Measurements from ENCODE around the gene DPYSL3.

The DPYSL3 gene

DNA sequence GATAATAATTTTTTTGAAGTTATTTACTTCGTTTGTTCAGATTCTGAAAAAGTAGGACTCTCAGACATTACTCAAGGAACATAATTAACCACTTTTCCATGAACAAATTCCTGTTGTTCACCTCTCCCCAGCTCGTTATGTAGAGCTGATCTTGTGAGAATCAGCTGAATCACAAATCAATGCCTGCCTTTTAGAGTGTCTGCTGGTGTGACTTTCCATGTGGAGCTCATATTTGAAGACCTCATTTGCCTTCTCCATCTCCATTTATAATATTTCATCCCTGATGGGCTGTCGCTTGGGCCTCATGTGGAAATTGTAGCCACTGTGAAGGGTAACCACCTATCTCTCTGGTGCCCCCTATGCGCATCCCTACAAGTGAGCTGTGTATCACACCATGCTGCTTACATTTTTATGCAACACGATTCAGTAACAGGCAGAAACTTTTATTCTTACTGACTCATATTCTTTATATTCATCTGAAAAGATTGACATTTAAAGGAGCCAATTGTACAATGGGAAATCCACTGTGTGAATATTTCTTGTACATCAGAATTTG, 163.8 kb downstream of the DPYSL3 start:
- no peak overlapping the region for H3K4me3 ChIP-seq (ENCODE audit: low read length)
- H3K27ac ChIP-seq (ENCODE audit: low read length), result no peak overlapping the region
- no peak overlapping the region for H2AFZ ChIP-seq (ENCODE audit: low read length)
- no peak for TF ChIP-seq EZH2 (optimal IDR thresholded peaks at IDR 0.05; ENCODE audit: low read depth, low read length)
- TF ChIP-seq EZH2phosphoT487 (IDR thresholded peaks at IDR 0.05; ENCODE audit: low read length), result no peak
- TF ChIP-seq, protein P1, sequence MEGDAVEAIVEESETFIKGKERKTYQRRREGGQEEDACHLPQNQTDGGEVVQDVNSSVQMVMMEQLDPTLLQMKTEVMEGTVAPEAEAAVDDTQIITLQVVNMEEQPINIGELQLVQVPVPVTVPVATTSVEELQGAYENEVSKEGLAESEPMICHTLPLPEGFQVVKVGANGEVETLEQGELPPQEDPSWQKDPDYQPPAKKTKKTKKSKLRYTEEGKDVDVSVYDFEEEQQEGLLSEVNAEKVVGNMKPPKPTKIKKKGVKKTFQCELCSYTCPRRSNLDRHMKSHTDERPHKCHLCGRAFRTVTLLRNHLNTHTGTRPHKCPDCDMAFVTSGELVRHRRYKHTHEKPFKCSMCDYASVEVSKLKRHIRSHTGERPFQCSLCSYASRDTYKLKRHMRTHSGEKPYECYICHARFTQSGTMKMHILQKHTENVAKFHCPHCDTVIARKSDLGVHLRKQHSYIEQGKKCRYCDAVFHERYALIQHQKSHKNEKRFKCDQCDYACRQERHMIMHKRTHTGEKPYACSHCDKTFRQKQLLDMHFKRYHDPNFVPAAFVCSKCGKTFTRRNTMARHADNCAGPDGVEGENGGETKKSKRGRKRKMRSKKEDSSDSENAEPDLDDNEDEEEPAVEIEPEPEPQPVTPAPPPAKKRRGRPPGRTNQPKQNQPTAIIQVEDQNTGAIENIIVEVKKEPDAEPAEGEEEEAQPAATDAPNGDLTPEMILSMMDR (IDR thresholded peaks at IDR 0.05; ENCODE audit: low read length), result no peak
- no peak for DNase-seq
- no peaks in the 10 kb centered on the region for H3K36me3 ChIP-seq (replicated peaks; ENCODE audit: insufficient read depth, low read length)
- H3K27me3 ChIP-seq (replicated peaks; ENCODE audit: insufficient read depth, low read length), result no peaks in the 10 kb centered on the region
- no peaks in the 10 kb centered on the region for H3K9me3 ChIP-seq (replicated peaks; ENCODE audit: insufficient read depth, low read length)
- H3K4me2 ChIP-seq (ENCODE audit: low read depth, low read length), result no peak overlapping the region
- no peak overlapping the region for H3K9ac ChIP-seq (ENCODE audit: low read length)
- no peaks in the 10 kb centered on the region for H4K20me1 ChIP-seq (ENCODE audit: insufficient read depth, low read length)
- no peaks in the 10 kb centered on the region for H3K4me1 ChIP-seq (ENCODE audit: low read length)
- no peaks in the 10 kb centered on the region for H3F3A ChIP-seq (ENCODE audit: insufficient read depth, low read length)
- no peaks in the 10 kb centered on the region for H3K79me2 ChIP-seq (ENCODE audit: low read length)
- H3K9me2 ChIP-seq (replicated peaks; ENCODE audit: insufficient read depth, low read length), result no peaks in the 10 kb centered on the region

DNA sequence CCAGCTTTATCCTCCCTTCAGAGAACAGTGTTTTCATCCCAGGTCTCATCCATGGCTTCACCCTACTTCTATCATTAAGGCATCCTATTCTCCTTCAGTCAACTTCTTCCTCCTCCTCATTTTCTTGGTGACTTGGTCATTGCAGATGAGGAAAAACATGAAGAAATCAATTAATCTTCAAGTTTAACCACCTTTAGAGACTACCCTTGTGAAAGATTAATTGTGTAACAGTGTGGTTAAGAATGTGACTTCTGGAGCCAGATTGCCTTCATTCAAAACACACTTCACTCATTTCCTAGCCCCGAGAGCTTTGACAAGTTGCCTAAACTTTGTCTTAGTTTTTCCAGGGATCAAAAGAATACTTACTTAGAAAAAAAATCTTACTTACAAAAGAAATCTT, 165.0 kb downstream of the DPYSL3 start:
- H4K20me1 ChIP-seq (ENCODE audit: insufficient read depth, low read length), result no peaks in the 10 kb centered on the region
- H3K27ac ChIP-seq (ENCODE audit: low read length), result no peak overlapping the region
- H3K27me3 ChIP-seq (replicated peaks; ENCODE audit: insufficient read depth, low read length), result no peaks in the 10 kb centered on the region
- H3F3A ChIP-seq (ENCODE audit: insufficient read depth, low read length), result no peaks in the 10 kb centered on the region
- no peaks in the 10 kb centered on the region for H3K9me2 ChIP-seq (replicated peaks; ENCODE audit: insufficient read depth, low read length)
- no peaks in the 10 kb centered on the region for H3K4me1 ChIP-seq (ENCODE audit: low read length)
- H3K36me3 ChIP-seq (replicated peaks; ENCODE audit: insufficient read depth, low read length), result no peaks in the 10 kb centered on the region
- H3K9ac ChIP-seq (ENCODE audit: low read length), result no peak overlapping the region
- DNase-seq, result no peak
- no peak overlapping the region for H3K4me3 ChIP-seq (ENCODE audit: low read length)
- no peaks in the 10 kb centered on the region for H3K79me2 ChIP-seq (ENCODE audit: low read length)
- TF ChIP-seq, protein P1 (IDR thresholded peaks at IDR 0.05; ENCODE audit: low read length), result no peak
- TF ChIP-seq EZH2 (optimal IDR thresholded peaks at IDR 0.05; ENCODE audit: low read depth, low read length) (no peak), EZH2phosphoT487 (IDR thresholded peaks at IDR 0.05; ENCODE audit: low read length) (no peak)
- no peaks in the 10 kb centered on the region for H3K9me3 ChIP-seq (replicated peaks; ENCODE audit: insufficient read depth, low read length)
- no peak overlapping the region for H3K4me2 ChIP-seq (ENCODE audit: low read depth, low read length)
- no peak overlapping the region for H2AFZ ChIP-seq (ENCODE audit: low read length)

DNA sequence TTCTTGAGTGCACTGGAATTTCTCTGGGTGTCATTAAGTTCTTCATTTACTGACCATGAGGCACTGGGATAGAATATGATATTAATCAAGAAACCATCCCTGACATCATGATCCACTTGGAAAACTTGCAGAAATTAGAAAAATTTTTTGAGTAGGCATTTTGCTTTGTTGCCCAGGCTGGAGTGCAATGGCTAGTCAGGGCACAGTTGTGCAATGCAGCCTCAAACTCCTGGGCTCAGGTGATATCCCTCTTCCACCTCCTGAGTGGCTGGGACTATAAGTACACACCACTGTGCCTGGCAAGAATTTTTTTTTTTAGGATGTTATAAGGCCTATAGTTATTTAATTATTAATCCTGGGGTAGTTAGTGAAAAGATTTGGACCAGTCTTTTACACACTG, 168.5 kb downstream of the DPYSL3 start:
- Histone ChIP-seq H3K36me3 (replicated peaks; ENCODE audit: insufficient read depth, low read length) (no peaks in the 10 kb centered on the region), H3K27ac (ENCODE audit: low read length) (no peak overlapping the region), H3K79me2 (ENCODE audit: low read length) (no peaks in the 10 kb centered on the region), H2AFZ (ENCODE audit: low read length) (no peak overlapping the region), H3K4me3 (ENCODE audit: low read length) (no peak overlapping the region), H3K9me2 (replicated peaks; ENCODE audit: insufficient read depth, low read length) (no peaks in the 10 kb centered on the region), H3K9ac (ENCODE audit: low read length) (no peak overlapping the region), H3K9me3 (replicated peaks; ENCODE audit: insufficient read depth, low read length) (no peaks in the 10 kb centered on the region), H3F3A (ENCODE audit: insufficient read depth, low read length) (no peaks in the 10 kb centered on the region), H3K27me3 (replicated peaks; ENCODE audit: insufficient read depth, low read length) (no peaks in the 10 kb centered on the region), H3K4me1 (ENCODE audit: low read length) (no peaks in the 10 kb centered on the region), H4K20me1 (ENCODE audit: insufficient read depth, low read length) (no peaks in the 10 kb centered on the region), H3K4me2 (ENCODE audit: low read depth, low read length) (no peak overlapping the region)
- TF ChIP-seq EZH2phosphoT487 (IDR thresholded peaks at IDR 0.05; ENCODE audit: low read length) (no peak), EZH2 (optimal IDR thresholded peaks at IDR 0.05; ENCODE audit: low read depth, low read length) (no peak)
- TF ChIP-seq, protein P1 (IDR thresholded peaks at IDR 0.05; ENCODE audit: low read length), result no peak
- no peak for DNase-seq
